Mesendoderm (in vitro differentiated cells): ENCODE data around the gene AGBL1.

Source experiments
- DNase-seq: peaks from one replicate; pipeline ENCODE4 v3.0.0; 2013
- H2AK5ac ChIP-seq: 2 replicates; pipeline ENCODE4 v1.6.1; 2013; ENCODE audit warnings: low read length, inconsistent platforms
- H2BK120ac ChIP-seq: 2 replicates; pipeline ENCODE4 v1.6.1; 2013; ENCODE audit warnings: low read depth, mild to moderate bottlenecking, low read length, moderate library complexity, mixed read lengths
- H2BK15ac ChIP-seq: replicated peaks from 2 replicates; pipeline ENCODE4 v1.6.1; 2013; ENCODE audit warnings: low read depth, mild to moderate bottlenecking, moderate library complexity
- H2BK5ac ChIP-seq: 2 replicates; pipeline ENCODE4 v1.6.1; 2013; ENCODE audit warnings: low read length, inconsistent platforms
- H3K18ac ChIP-seq: 2 replicates; pipeline ENCODE4 v1.6.1; 2013; ENCODE audit warnings: mild to moderate bottlenecking, low read length, mixed read lengths
- H3K23ac ChIP-seq: one replicate; pipeline ENCODE4 v1.6.1; 2013; ENCODE audit warnings: low read length
- H3K27ac ChIP-seq: 2 replicates; pipeline ENCODE4 v1.5.1; 2013; ENCODE audit warnings: low read depth, mild to moderate bottlenecking, inconsistent platforms, low read length, moderate library complexity
- H3K27me3 ChIP-seq: 2 replicates; pipeline ENCODE4 v1.6.1; 2013; ENCODE audit warnings: low read length, control low read depth, mild to moderate bottlenecking, inconsistent platforms; ENCODE audit not compliant: insufficient read depth, poor library complexity
- H3K36me3 ChIP-seq: 2 replicates; pipeline ENCODE4 v1.6.1; 2013; ENCODE audit warnings: low read length, inconsistent platforms; ENCODE audit not compliant: control insufficient read depth, insufficient read depth
- H3K4ac ChIP-seq: one replicate; pipeline ENCODE4 v1.6.1; 2013; ENCODE audit warnings: low read depth, mild to moderate bottlenecking, low read length, moderate library complexity
- H3K4me1 ChIP-seq: 2 replicates; pipeline ENCODE4 v1.6.1; 2013; ENCODE audit warnings: low read depth, low read length, inconsistent platforms; ENCODE audit not compliant: control insufficient read depth
- H3K4me2 ChIP-seq: 2 replicates; pipeline ENCODE4 v1.6.1; 2013; ENCODE audit warnings: low read length
- H3K4me3 ChIP-seq: 2 replicates; pipeline ENCODE4 v1.5.1; 2013; ENCODE audit warnings: mild to moderate bottlenecking, low read length
- H3K56ac ChIP-seq: one replicate; pipeline ENCODE4 v1.6.1; 2013; ENCODE audit warnings: low read length
- H3K79me1 ChIP-seq: 2 replicates; pipeline ENCODE4 v1.6.1; 2013; ENCODE audit warnings: low read length, inconsistent platforms
- H3K79me2 ChIP-seq: 2 replicates; pipeline ENCODE4 v1.6.1; 2013; ENCODE audit warnings: mild to moderate bottlenecking, low read length; ENCODE audit not compliant: control insufficient read depth, insufficient read depth
- H3K9ac ChIP-seq: 2 replicates; pipeline ENCODE4 v1.6.1; 2013; ENCODE audit warnings: low read length, inconsistent platforms
- H4K5ac ChIP-seq: one replicate; pipeline ENCODE4 v1.6.1; 2013; ENCODE audit warnings: low read length
- H4K8ac ChIP-seq: one replicate; pipeline ENCODE4 v1.6.1; 2013; ENCODE audit warnings: low read depth, mild to moderate bottlenecking, control low read depth, low read length, moderate library complexity
- WGBS: extraction: QIAGEN DNeasy Blood & Tissue Kit; methylation state at CpG from one replicate; pipeline ENCODE4 v1.1.7; 2013; ENCODE audit warnings: low lambda C conversion rate, missing lambda C conversion rate; ENCODE audit not compliant: insufficient coverage; ENCODE audit errors: extremely low coverage; 5-methylcytosine and 5-hydroxymethylcytosine counted together

Gene AGBL1

GRCh38 chr15:86193716-86194380 is 114.2 kb downstream of the AGBL1 start:
- Histone ChIP-seq H3K56ac (no peak overlapping the region), H3K27ac (no peak overlapping the region), H3K23ac (no peak overlapping the region), H3K9ac (no peak overlapping the region), H3K4me2 (no peak overlapping the region), H3K4me1 (no peaks in the 10 kb centered on the region), H4K5ac (no peak overlapping the region), H3K36me3 (no peaks in the 10 kb centered on the region), H3K18ac (no peak overlapping the region), H3K79me2 (no peaks in the 10 kb centered on the region), H2AK5ac (no peak overlapping the region), H2BK15ac (no peak overlapping the region), H2BK5ac (no peak overlapping the region), H3K4ac (no peak overlapping the region), H3K27me3 (no peaks in the 10 kb centered on the region), H2BK120ac (no peak overlapping the region), H3K79me1 (no peaks in the 10 kb centered on the region), H3K4me3 (no peak overlapping the region), H4K8ac (no peak overlapping the region)
- WGBS, result no CpG with 5 or more reads among the region's 11 CpGs
- no peak for DNase-seq

GRCh38 chr15:86197770-86198169 is 118.1 kb downstream of the AGBL1 start:
- no peak overlapping the region for H4K8ac ChIP-seq
- H2BK5ac ChIP-seq, result no peak overlapping the region
- no peak for DNase-seq
- no peaks in the 10 kb centered on the region for H3K36me3 ChIP-seq
- no peaks in the 10 kb centered on the region for H3K27me3 ChIP-seq
- no peak overlapping the region for H2BK15ac ChIP-seq
- no peak overlapping the region for H3K23ac ChIP-seq
- no peak overlapping the region for H4K5ac ChIP-seq
- H3K4me1 ChIP-seq, result no peaks in the 10 kb centered on the region
- H2AK5ac ChIP-seq, result no peak overlapping the region
- H3K79me1 ChIP-seq, result no peaks in the 10 kb centered on the region
- no peak overlapping the region for H3K4me3 ChIP-seq
- no peak overlapping the region for H3K9ac ChIP-seq
- no peak overlapping the region for H3K4ac ChIP-seq
- H3K79me2 ChIP-seq, result no peaks in the 10 kb centered on the region
- no peak overlapping the region for H3K27ac ChIP-seq
- H2BK120ac ChIP-seq, result no peak overlapping the region
- H3K56ac ChIP-seq, result no peak overlapping the region
- no peak overlapping the region for H3K4me2 ChIP-seq
- no peak overlapping the region for H3K18ac ChIP-seq

GRCh38 chr15:86199467-86200145 is 119.9 kb downstream of the AGBL1 start:
- Histone ChIP-seq H2AK5ac (no peak overlapping the region), H3K27me3 (no peaks in the 10 kb centered on the region), H3K18ac (no peak overlapping the region), H3K4me1 (no peaks in the 10 kb centered on the region), H2BK120ac (no peak overlapping the region), H3K79me1 (no peaks in the 10 kb centered on the region), H2BK15ac (no peak overlapping the region), H3K4ac (no peak overlapping the region), H3K23ac (no peak overlapping the region), H4K5ac (no peak overlapping the region), H3K79me2 (no peaks in the 10 kb centered on the region), H3K56ac (no peak overlapping the region), H3K36me3 (no peaks in the 10 kb centered on the region), H4K8ac (no peak overlapping the region), H3K4me2 (no peak overlapping the region), H3K4me3 (no peak overlapping the region), H2BK5ac (no peak overlapping the region), H3K9ac (no peak overlapping the region), H3K27ac (no peak overlapping the region)
- no CpG with 5 or more reads among the region's 7 CpGs for WGBS
- no peak for DNase-seq

- DNase-seq, result peak; percentile 54
- Histone ChIP-seq H3K18ac (no peak overlapping the region), H2BK5ac (no peak overlapping the region), H2BK120ac (no peak overlapping the region), H3K27ac (no peak overlapping the region), H3K79me1 (no peaks in the 10 kb centered on the region), H3K23ac (no peak overlapping the region), H2BK15ac (no peak overlapping the region), H4K8ac (no peak overlapping the region), H3K36me3 (no peaks in the 10 kb centered on the region), H3K27me3 (no peaks in the 10 kb centered on the region), H3K4ac (no peak overlapping the region), H3K9ac (no peak overlapping the region), H3K4me3 (no peak overlapping the region), H3K4me2 (no peak overlapping the region), H3K4me1 (no peaks in the 10 kb centered on the region), H3K56ac (no peak overlapping the region), H4K5ac (no peak overlapping the region), H2AK5ac (no peak overlapping the region), H3K79me2 (no peaks in the 10 kb centered on the region)
- WGBS, result no CpG with 5 or more reads among the region's 3 CpGs
Measured at GRCh38 chr15:86201313-86202008, 121.8 kb downstream of the AGBL1 start.

- Histone ChIP-seq H2BK5ac (no peak overlapping the region), H3K9ac (no peak overlapping the region), H3K4me2 (no peak overlapping the region), H3K23ac (no peak overlapping the region), H3K4me3 (no peak overlapping the region), H2BK15ac (no peak overlapping the region), H3K79me2 (no peaks in the 10 kb centered on the region), H3K18ac (no peak overlapping the region), H3K27ac (no peak overlapping the region), H3K27me3 (no peaks in the 10 kb centered on the region), H3K56ac (no peak overlapping the region), H2AK5ac (no peak overlapping the region), H4K5ac (no peak overlapping the region), H3K4me1 (no peaks in the 10 kb centered on the region), H3K36me3 (no peaks in the 10 kb centered on the region), H4K8ac (no peak overlapping the region), H3K79me1 (no peaks in the 10 kb centered on the region), H2BK120ac (no peak overlapping the region), H3K4ac (no peak overlapping the region)
- no CpG with 5 or more reads among the region's 2 CpGs for WGBS
- DNase-seq, result no peak
Measured at GRCh38 chr15:86203462-86203861, 123.8 kb downstream of the AGBL1 start.
